ENCODE measurements around the gene MYL2.

Gene MYL2

DNA sequence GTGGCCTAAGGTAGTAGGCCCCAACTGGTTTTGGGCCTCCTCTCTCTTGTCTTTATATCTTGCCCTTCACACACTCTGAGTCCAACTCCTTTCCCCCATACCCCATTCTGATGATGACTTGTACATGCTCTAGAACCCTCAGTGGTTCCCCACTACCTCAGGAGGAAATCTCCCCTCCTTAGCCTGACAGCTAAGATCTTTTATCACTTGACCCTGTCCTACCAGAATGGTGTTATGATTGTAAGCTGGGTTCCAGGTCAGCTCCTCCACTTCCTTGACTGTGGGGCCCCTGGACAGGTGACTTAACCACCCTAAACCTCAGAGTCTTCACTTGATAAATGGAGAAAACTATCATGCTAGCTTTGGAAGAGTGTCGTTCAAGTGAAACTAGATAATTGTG is 9.4 kb upstream of the MYL2 start:
- TF ChIP-seq, protein P1, sequence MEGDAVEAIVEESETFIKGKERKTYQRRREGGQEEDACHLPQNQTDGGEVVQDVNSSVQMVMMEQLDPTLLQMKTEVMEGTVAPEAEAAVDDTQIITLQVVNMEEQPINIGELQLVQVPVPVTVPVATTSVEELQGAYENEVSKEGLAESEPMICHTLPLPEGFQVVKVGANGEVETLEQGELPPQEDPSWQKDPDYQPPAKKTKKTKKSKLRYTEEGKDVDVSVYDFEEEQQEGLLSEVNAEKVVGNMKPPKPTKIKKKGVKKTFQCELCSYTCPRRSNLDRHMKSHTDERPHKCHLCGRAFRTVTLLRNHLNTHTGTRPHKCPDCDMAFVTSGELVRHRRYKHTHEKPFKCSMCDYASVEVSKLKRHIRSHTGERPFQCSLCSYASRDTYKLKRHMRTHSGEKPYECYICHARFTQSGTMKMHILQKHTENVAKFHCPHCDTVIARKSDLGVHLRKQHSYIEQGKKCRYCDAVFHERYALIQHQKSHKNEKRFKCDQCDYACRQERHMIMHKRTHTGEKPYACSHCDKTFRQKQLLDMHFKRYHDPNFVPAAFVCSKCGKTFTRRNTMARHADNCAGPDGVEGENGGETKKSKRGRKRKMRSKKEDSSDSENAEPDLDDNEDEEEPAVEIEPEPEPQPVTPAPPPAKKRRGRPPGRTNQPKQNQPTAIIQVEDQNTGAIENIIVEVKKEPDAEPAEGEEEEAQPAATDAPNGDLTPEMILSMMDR (IDR thresholded peaks at IDR 0.05; ENCODE audit: insufficient read depth, low read depth, low read length, missing control alignments) = no peak
- no peak for DNase-seq (ENCODE audit: low read depth)
- H3K4me3 ChIP-seq (ENCODE audit: low read depth, low read length) = no peak overlapping the region

DNA sequence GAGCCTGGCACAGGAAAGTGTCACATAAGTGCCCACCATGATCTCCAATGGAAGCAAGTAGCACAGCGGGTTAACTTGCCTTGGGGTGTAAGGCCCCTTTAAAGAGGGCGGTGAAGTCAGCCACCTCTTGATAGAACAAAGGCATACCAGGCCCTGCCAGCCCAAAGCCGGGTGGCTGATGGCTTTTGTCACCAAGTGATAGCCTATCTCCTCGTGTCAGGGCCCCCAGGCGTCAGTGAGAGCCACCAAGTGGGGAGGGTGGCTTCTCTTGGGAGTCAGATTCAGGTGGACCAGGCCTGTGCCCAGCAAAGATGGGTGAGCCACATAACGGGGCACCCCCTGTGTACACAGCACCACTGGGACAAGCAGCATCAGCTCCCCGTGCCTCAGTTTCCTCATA is 8.3 kb upstream of the MYL2 start:
- DNase-seq (ENCODE audit: low read depth) = no peak
- TF ChIP-seq, protein P1 (IDR thresholded peaks at IDR 0.05; ENCODE audit: insufficient read depth, low read depth, low read length, missing control alignments) = no peak
- H3K4me3 ChIP-seq (ENCODE audit: low read depth, low read length) = no peak overlapping the region

DNA sequence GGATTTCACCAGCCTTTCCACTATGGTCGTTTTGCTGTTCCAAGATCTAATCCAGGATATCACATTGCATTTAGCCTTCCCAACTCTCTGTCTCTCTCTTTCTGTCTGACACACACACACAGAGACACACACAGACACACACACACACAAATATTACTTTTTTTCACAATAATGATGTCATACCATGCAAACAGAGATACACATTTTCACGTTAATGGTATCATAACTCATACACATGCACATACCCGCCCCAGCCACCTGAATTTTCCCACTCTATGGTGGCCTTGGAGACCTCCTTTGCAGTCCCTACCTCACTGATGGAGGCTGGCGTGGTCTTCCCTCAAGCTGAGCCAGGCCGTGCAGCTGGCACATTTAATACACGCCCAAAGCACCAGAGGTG is 7.2 kb upstream of the MYL2 start:
- H3K4me3 ChIP-seq (ENCODE audit: low read depth, low read length) = no peak overlapping the region
- TF ChIP-seq, protein P1 (IDR thresholded peaks at IDR 0.05; ENCODE audit: insufficient read depth, low read depth, low read length, missing control alignments) = no peak
- no peak for DNase-seq (ENCODE audit: low read depth)

DNA sequence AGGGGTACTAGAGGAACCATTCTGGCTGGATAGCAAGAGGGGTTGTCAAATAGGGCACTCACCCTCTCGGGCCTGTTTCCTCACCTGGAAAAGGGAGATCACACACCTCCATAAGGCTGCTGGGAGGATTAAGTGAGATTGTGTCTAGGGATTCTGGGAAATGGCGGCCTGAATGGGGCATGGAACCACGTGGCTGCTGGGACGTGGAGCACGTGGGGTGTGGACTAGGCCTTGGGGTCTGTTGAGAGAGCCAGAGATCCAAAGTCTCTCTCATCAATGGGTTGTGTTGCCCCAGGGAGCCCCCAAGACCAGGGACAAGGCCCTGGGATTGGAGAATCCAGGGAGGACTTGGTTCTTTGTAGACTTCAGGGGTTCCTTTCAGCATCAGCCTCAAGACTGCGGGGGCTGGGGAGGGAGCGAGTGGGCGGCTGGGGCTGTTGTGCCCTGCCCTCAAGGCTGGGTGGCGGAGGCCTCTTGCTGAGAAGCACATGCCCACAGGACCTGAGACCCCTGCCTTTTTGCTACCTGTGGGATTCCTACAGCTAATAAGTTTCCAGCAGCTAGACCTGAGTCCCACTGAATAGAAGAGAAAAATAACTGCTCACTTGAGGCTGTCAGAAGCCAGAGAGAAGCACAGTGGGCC is 3.4 kb upstream of the MYL2 start:
- TF ChIP-seq, protein P1 (IDR thresholded peaks at IDR 0.05; ENCODE audit: insufficient read depth, low read depth, low read length, missing control alignments) = no peak
- no peak overlapping the region for H3K4me3 ChIP-seq (ENCODE audit: low read depth, low read length)
- no peak for DNase-seq (ENCODE audit: low read depth)

DNA sequence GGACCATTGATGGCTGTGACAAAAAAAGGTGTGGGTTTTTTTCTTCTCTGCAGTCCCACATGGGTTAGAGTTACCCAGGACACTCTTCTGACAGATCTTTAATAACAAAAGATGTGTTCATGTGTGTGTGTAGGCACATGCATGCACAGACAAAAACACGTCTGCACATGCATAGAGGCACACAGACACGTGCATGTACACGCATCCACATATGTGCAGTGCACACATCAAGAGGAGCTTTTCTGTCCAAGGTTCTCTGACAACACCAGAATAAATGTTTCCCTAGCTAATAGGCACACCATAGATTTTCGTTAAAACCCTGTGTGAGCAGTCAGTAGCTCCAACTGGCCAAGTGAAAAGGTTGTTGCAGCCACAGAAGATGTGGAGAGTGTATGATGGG is 2.8 kb upstream of the MYL2 start:
- H3K4me3 ChIP-seq (ENCODE audit: low read depth, low read length) = no peak overlapping the region
- TF ChIP-seq, protein P1 (IDR thresholded peaks at IDR 0.05; ENCODE audit: insufficient read depth, low read depth, low read length, missing control alignments) = no peak
- no peak for DNase-seq (ENCODE audit: low read depth)

DNA sequence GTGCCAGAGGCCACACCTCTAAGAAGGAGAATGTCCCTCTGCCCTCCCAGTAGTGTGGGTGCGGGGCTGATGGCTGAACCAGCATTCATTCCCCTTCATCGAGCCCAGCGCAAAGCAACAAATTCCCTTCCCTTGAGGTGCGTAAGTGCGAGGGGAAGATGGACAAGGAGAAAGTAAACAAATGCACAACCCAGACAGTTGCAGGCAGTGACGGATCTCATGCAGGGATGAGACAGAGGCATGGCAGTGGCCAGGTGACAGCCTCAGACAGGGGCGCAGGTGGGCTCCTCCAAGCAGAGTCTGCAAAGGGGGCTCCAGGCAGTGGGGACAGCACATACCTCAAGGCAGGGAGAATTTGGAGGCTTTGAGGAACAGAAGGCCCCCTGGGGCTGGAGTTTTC is 2.3 kb upstream of the MYL2 start:
- TF ChIP-seq, protein P1 (IDR thresholded peaks at IDR 0.05; ENCODE audit: insufficient read depth, low read depth, low read length, missing control alignments) = no peak
- H3K4me3 ChIP-seq (ENCODE audit: low read depth, low read length) = no peak overlapping the region
- no peak for DNase-seq (ENCODE audit: low read depth)

DNA sequence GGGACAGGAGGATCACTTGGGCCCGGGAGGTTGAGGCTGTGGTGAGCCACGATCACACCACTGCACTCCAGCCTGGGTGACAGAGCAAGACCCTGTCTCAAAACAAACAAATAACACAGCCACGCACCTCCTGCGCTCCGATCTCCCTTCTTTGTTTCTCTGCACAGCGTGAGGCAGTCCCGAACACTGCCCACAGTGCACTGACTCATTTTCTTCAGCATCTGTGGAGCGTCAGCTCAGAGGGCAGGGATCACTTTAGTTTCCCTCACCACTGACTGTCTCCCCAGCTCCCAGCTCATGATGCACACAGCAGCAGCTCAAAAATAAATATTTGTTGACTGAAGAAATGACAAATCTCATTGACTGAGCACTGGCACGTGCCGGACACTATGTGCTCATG is 883 bp upstream of the MYL2 start:
- TF ChIP-seq, protein P1 (IDR thresholded peaks at IDR 0.05; ENCODE audit: insufficient read depth, low read depth, low read length, missing control alignments) = no peak
- DNase-seq (ENCODE audit: low read depth) = no peak
- no peak overlapping the region for H3K4me3 ChIP-seq (ENCODE audit: low read depth, low read length)

All from GM12865 (cell line).